CD4-positive, alpha-beta T cell (primary cell): ENCODE results near the gene HDAC4. TPM values are rescaled to one million over a fixed set of nuclear protein-coding genes. Genes with fewer than 3 reads are reported as not detected.

Source experiments
- ATAC-seq: fragments of 200-7000 bp; cut with Tn5 transposase; one replicate; pipeline ENCODE4 v1.10.0; 2022; ENCODE audit warnings: mild to moderate bottlenecking; ENCODE audit not compliant: poor library complexity
- CTCF ChIA-PET: fragments of 350-600 bp; sonication (Branson Sonifier 250); formaldehyde crosslinking; loops from one replicate; lab custom pipeline; 2021; ENCODE audit warnings: antibody characterized with exemption, inconsistent platforms; lab: Charles Lee
- POLR2A ChIA-PET: fragments of 350-600 bp; sonication (Branson Sonifier 250); formaldehyde crosslinking; loops from one replicate; lab custom pipeline; 2021; ENCODE audit warnings: antibody characterized with exemption, inconsistent platforms; lab: Charles Lee
- DNase-seq, 14 experiments: peaks; one replicate each; pipeline ENCODE4 v3.0.0-alpha.2; 2013 to 2020; ENCODE audit warnings: mixed read lengths in 2 of 14
- H3K27ac ChIP-seq, 2 donors: one replicate each; pipeline versions ENCODE4 v1.5.1 to v1.7.0; 2013; ENCODE audit warnings: low read length in 2 of 2, low read depth in 1 of 2, mild to moderate bottlenecking in 1 of 2
- H3K27me3 ChIP-seq, 2 experiments: 1 replicate in 1 of 2; 2 replicates in 1 of 2; pipeline versions ENCODE4 v1.6.1 to v1.7.0; 2013; ENCODE audit warnings: low read length in 2 of 2, control low read depth in 1 of 2, mild to moderate bottlenecking in 1 of 2, moderate library complexity in 1 of 2; ENCODE audit not compliant: insufficient read depth in 2 of 2, control insufficient read depth in 1 of 2
- H3K36me3 ChIP-seq: one replicate; pipeline ENCODE4 v1.6.1; 2013; ENCODE audit warnings: low read length, control low read depth; ENCODE audit not compliant: insufficient read depth
- H3K4me1 ChIP-seq: one replicate; pipeline ENCODE4 v1.6.1; 2013; ENCODE audit warnings: low read length, control low read depth; ENCODE audit not compliant: insufficient read depth
- H3K4me3 ChIP-seq: one replicate; pipeline ENCODE4 v1.5.1; 2013; ENCODE audit warnings: mild to moderate bottlenecking, low read length, moderate library complexity
- H3K9me3 ChIP-seq, 2 experiments: 1 replicate in 1 of 2; 2 replicates in 1 of 2; pipeline versions ENCODE4 v1.6.1 to v1.7.0; 2013; ENCODE audit warnings: low read length in 2 of 2, mild to moderate bottlenecking in 2 of 2, control low read depth in 1 of 2, moderate library complexity in 1 of 2; ENCODE audit not compliant: control insufficient read depth in 1 of 2, insufficient read depth in 1 of 2
- H3K27ac Mint-ChIP-seq: one replicate; pipeline ENCODE4 v1.8.0; 2020; ENCODE audit warnings: mixed read lengths
- H3K27me3 Mint-ChIP-seq: one replicate; pipeline ENCODE4 v1.8.0; 2021; ENCODE audit warnings: mixed read lengths
- H3K36me3 Mint-ChIP-seq: one replicate; pipeline ENCODE4 v1.8.0; 2021; ENCODE audit warnings: low read depth, mixed read lengths
- H3K4me1 Mint-ChIP-seq: one replicate; pipeline ENCODE4 v1.8.0; 2021; ENCODE audit warnings: low read depth, mixed read lengths
- H3K4me3 Mint-ChIP-seq: one replicate; pipeline ENCODE4 v1.8.0; 2020; ENCODE audit warnings: mild to moderate bottlenecking, mixed read lengths
- H3K9me3 Mint-ChIP-seq: one replicate; pipeline ENCODE4 v1.8.0; 2020; ENCODE audit warnings: mixed read lengths
- CTCF ChIP-seq: fragments of 200-600 bp; IDR thresholded peaks from one replicate; pipeline ENCODE4 v1.8.0; 2022; ENCODE audit warnings: antibody characterized with exemption, mild to moderate bottlenecking
- intact Hi-C, 2 experiments: fragments of 100-400 bp; cut with DNase I in 1 of 2; cut with micrococcal nuclease in 1 of 2; formaldehyde crosslinking; loops; one replicate each; pipeline versions ENCODE4 v1.15.1 to v1.9.0; 2023 to 2025; cut with DNase I, micrococcal nuclease
- total RNA-seq, 174 experiments: library from RNA in 2 of 174; stranded (reverse) in 2 of 174; gene quantifications; one replicate each; pipeline ENCODE4 v1.2.3 and lab custom pipeline; 2021 to 2026

Gene HDAC4
- total RNA-seq, 2 experiments from 2014 or later: 45.3 to 49.2 TPM

- no peak overlapping the region for H3K4me3 Mint-ChIP-seq
- no peak for TF ChIP-seq CTCF
- no peaks in the 10 kb centered on the region for H3K27me3 Mint-ChIP-seq
- intact Hi-C loops: no loop called here
- ATAC-seq (no peak), DNase-seq (no peak)
- H3K27ac Mint-ChIP-seq: no peak overlapping the region
- H3K9me3 ChIP-seq: no peaks in the 10 kb centered on the region
- no peak overlapping the region for H3K4me3 ChIP-seq
- no peak overlapping the region for H3K27ac ChIP-seq
- ChIA-PET POLR2A (interaction anchor here (0.6 to 2.2 kb wide), 2 partner anchors 10 to 20 kb away, joined by 3 to 9 read pairs; no protein-coding TSS in a partner anchor), CTCF (no interaction called here)
- H3K27me3 ChIP-seq: no peaks in the 10 kb centered on the region
- no peaks in the 10 kb centered on the region for H3K36me3 Mint-ChIP-seq
- H3K4me1 ChIP-seq: peaks cover 34% of the 10 kb centered on the region
- H3K36me3 ChIP-seq: peaks cover 2% of the 10 kb centered on the region
- no peaks in the 10 kb centered on the region for H3K9me3 Mint-ChIP-seq
- peaks cover 39% of the 10 kb centered on the region for H3K4me1 Mint-ChIP-seq
These were observed 95.6 kb downstream of the HDAC4 start for GRCh38 chr2:239305222-239305575.

DNA sequence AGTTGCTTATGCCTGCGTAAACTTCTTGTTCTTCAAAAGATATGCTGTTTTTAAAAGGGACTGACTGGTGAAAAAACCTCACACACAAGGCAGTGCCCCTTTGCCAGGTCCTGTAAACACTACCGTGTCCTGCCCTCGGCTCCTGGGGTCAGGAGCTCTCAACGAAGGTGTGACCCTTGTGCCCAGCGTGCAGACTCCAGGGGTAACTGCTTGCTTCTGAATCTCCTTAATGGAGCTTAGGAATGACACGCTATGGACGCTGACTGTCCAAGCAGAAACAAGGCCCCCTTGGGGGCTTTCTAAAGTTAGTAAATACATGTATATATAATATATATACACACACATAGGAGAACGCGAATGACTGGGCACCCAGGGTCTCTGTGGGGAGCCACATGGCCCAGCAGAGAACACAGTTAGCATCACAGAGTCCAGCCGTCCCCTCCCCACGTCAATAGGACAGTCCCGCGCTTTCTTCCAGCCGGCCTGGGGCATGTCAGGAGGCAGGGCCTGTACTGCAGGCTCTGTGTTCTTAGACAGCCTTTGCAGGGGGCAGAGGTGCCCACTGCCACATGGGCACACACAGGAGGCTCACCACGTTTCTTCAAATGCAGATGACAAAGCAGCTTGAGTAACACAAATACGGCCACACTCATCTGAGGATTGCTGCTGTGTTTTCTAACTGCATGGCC is 96.1 kb downstream of the HDAC4 start:
- POLR2A ChIA-PET: interaction anchor here (1.4 to 2.3 kb wide), 3 partner anchors 10 to 96 kb away, joined by 5 to 9 read pairs (median 7); partner anchors contain the start of gene HDAC4
- H3K4me1 Mint-ChIP-seq: peaks cover 41% of the 10 kb centered on the region
- no peaks in the 10 kb centered on the region for H3K27me3 ChIP-seq

More for the DNA sequence above, 96.1 kb downstream of the HDAC4 start:
- H3K27ac ChIP-seq: no peak overlapping the region
- H3K4me1 ChIP-seq: peaks cover 34% of the 10 kb centered on the region
- Mint-ChIP-seq H3K27ac (peak overlapping the region; percentile 82), H3K9me3 (no peaks in the 10 kb centered on the region), H3K4me3 (no peak overlapping the region), H3K27me3 (no peaks in the 10 kb centered on the region), H3K36me3 (no peaks in the 10 kb centered on the region)
- H3K9me3 ChIP-seq: no peaks in the 10 kb centered on the region
- ATAC-seq: no peak
- TF ChIP-seq CTCF: no peak
- H3K4me3 ChIP-seq: no peak overlapping the region
- CTCF ChIA-PET: interaction anchor here (1.1 to 2.1 kb wide), 4 partner anchors 9 to 37 kb away, joined by 3 to 9 read pairs (median 4); no protein-coding TSS in a partner anchor
- DNase-seq: no peak
- intact Hi-C loops: no loop called here
- peaks cover 2% of the 10 kb centered on the region for H3K36me3 ChIP-seq
